ENCODE results near the gene LRRK1. TPM values are rescaled to one million over a fixed set of nuclear protein-coding genes. Genes with fewer than 3 reads are reported as not detected.
A peak's percentile ranks its signal among the peaks of the same experiment; 100 is the strongest.

The LRRK1 gene
- total RNA-seq, 1 experiment from 2014 or later, result 7.6 TPM

DNA sequence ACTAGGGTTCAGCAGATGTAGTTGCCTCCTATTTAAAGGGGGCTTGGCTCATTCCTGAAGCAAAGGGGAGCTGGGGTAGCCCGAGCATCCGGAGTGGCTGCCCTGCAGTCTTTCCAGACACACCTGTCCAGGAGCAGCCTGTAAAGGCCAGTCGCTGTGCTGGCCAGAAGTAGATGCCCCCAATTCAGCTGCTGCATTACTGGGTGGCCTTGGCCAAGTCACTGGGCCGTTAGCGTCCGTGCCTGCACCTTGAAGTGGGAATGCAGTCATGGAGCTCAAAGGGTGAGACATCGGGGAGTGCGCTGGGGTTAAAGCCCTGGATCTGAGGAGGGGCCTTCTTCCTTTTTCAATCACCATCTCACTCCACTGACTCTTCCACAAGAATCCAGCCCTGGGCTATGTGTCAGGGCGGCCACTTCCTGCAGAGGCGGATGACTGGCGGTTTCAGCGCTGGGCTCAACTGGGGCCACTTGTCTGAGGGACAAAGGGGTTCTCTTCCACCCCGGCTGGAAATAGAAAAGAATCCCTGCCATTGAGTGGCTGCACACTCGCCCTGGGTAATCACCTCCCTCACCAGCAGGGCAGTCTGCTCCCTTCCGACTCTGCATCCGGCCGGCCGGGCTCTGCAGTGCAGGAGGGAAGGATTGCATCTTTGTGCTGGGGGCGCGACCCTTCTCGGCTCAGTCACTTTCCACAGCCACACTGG, 27.7 kb upstream of the LRRK1 start:
- ATAC-seq (peak; percentile 91), DNase-seq (ENCODE audit: low spot score) (peak; percentile 47)
- ChIA-PET POLR2A (no interaction called here), CTCF (interaction anchor here (1.5 to 1.7 kb wide), 2 partner anchors 18 to 27 kb away, joined by 5 to 9 read pairs; partner anchors contain the start of gene LRRK1)
- TF ChIP-seq MYBL2 (CRISPR knock-in tag; IDR thresholded peaks at IDR 0.05) (no peak), KAT7 (CRISPR knock-in tag; IDR thresholded peaks at IDR 0.05; ENCODE audit: borderline replicate concordance) (no peak), ZNF317 (CRISPR knock-in tag; IDR thresholded peaks at IDR 0.05; ENCODE audit: borderline replicate concordance, low read depth) (no peak), NFATC4 (CRISPR knock-in tag; IDR thresholded peaks at IDR 0.05) (no peak), RORB (CRISPR knock-in tag; IDR thresholded peaks at IDR 0.05) (no peak), PRDM15 (CRISPR knock-in tag; IDR thresholded peaks at IDR 0.05) (no peak), E2F4 (CRISPR knock-in tag; IDR thresholded peaks at IDR 0.05; ENCODE audit: borderline replicate concordance, low read depth) (no peak), ZNF263 (CRISPR knock-in tag; IDR thresholded peaks at IDR 0.05; ENCODE audit: low read depth) (no peak)
- TF ChIP-seq, protein P1, sequence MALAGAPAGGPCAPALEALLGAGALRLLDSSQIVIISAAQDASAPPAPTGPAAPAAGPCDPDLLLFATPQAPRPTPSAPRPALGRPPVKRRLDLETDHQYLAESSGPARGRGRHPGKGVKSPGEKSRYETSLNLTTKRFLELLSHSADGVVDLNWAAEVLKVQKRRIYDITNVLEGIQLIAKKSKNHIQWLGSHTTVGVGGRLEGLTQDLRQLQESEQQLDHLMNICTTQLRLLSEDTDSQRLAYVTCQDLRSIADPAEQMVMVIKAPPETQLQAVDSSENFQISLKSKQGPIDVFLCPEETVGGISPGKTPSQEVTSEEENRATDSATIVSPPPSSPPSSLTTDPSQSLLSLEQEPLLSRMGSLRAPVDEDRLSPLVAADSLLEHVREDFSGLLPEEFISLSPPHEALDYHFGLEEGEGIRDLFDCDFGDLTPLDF (CRISPR knock-in tag; IDR thresholded peaks at IDR 0.05), result no peak
- TF ChIP-seq, protein P2, sequence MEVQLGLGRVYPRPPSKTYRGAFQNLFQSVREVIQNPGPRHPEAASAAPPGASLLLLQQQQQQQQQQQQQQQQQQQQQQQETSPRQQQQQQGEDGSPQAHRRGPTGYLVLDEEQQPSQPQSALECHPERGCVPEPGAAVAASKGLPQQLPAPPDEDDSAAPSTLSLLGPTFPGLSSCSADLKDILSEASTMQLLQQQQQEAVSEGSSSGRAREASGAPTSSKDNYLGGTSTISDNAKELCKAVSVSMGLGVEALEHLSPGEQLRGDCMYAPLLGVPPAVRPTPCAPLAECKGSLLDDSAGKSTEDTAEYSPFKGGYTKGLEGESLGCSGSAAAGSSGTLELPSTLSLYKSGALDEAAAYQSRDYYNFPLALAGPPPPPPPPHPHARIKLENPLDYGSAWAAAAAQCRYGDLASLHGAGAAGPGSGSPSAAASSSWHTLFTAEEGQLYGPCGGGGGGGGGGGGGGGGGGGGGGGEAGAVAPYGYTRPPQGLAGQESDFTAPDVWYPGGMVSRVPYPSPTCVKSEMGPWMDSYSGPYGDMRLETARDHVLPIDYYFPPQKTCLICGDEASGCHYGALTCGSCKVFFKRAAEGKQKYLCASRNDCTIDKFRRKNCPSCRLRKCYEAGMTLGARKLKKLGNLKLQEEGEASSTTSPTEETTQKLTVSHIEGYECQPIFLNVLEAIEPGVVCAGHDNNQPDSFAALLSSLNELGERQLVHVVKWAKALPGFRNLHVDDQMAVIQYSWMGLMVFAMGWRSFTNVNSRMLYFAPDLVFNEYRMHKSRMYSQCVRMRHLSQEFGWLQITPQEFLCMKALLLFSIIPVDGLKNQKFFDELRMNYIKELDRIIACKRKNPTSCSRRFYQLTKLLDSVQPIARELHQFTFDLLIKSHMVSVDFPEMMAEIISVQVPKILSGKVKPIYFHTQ (CRISPR knock-in tag; IDR thresholded peaks at IDR 0.05), result no peak
- Mint-ChIP-seq H3K27me3 (ENCODE audit: low read depth) (no peaks in the 10 kb centered on the region), H3K4me1 (peaks cover 8% of the 10 kb centered on the region; the same call in 1 of the 2 replicates), H3K27ac (no peak overlapping the region), H3K36me3 (no peaks in the 10 kb centered on the region), H3K9me3 (no peaks in the 10 kb centered on the region), H3K4me3 (no peak overlapping the region)

DNA sequence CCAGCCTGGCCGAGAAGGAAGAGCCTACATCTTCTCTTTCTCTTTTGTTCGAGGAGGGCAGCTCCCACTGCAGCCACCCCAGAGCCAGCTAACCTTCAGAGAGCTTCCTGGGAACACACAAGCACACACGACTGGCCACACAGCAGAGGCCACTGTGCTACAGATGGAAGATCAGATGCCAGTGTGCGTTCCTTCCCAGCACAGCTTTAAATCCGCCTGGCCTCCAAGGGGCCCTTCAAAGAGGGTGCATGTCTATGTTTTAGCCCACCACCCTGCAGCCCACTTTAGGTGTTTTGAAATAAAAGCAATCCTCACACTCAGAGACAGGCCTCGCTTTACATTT, 27.2 kb upstream of the LRRK1 start:
- CTCF ChIA-PET, result interaction anchor here (1.5 to 1.7 kb wide), 2 partner anchors 19 to 27 kb away, joined by 5 to 9 read pairs; partner anchors contain the start of gene LRRK1
- Mint-ChIP-seq H3K4me1 (peaks cover 8% of the 10 kb centered on the region; the same call in 1 of the 2 replicates), H3K36me3 (no peaks in the 10 kb centered on the region), H3K27ac (no peak overlapping the region), H3K9me3 (no peaks in the 10 kb centered on the region), H3K4me3 (no peak overlapping the region), H3K27me3 (ENCODE audit: low read depth) (no peaks in the 10 kb centered on the region)
- no peak for DNase-seq (ENCODE audit: low spot score)
- POLR2A ChIA-PET, result no interaction called here
- no peak for TF ChIP-seq CDX4 (CRISPR knock-in tag; IDR thresholded peaks at IDR 0.05; ENCODE audit: borderline replicate concordance)
- TF ChIP-seq ZNF232 (CRISPR knock-in tag; IDR thresholded peaks at IDR 0.05), result no peak
- no peak for ATAC-seq

Measured in WTC11 (cell line).